CD4-positive, alpha-beta T cell treated with Interleukin-4 for 1 hour (primary cell): ENCODE data around the gene IKBKE.

ENCODE experiments used
- DNase-seq, 2 donors: peaks; one replicate each; pipeline ENCODE4 v3.0.0-alpha.2; 2020 to 2022

Gene IKBKE

DNA sequence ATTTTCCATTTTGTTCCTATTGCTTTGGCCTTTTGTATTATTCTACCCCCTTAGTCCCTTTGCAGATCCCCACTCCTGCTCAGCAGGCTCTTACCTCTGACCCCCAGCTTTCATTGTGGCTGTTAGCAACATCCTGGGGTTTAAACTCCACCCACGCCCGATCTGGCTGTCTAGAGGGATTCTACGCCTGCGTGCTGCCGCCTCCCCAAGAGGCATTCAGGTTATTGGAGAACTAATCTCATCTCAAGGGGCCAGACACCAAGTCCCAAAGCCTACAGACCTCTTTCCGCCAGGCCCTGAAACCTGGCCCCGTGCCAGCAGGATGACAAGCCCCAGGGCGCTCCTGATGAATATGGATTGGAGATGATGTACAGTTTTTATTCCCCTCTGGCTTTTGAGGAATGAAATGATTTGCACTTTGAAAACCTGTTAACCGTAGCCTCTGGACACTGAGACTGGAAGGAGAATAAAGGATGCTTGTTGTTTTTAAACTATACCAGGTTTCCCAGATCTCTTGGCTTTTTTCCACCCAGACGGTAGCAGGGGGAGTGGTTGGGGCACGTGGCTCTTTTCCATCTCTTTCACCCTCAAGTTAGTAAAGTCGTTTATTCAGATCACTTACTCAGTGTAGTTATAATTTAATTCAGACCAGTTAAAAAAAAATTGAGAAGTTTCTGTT is 14.5 kb upstream of the IKBKE start:
- DNase-seq: no peak

DNA sequence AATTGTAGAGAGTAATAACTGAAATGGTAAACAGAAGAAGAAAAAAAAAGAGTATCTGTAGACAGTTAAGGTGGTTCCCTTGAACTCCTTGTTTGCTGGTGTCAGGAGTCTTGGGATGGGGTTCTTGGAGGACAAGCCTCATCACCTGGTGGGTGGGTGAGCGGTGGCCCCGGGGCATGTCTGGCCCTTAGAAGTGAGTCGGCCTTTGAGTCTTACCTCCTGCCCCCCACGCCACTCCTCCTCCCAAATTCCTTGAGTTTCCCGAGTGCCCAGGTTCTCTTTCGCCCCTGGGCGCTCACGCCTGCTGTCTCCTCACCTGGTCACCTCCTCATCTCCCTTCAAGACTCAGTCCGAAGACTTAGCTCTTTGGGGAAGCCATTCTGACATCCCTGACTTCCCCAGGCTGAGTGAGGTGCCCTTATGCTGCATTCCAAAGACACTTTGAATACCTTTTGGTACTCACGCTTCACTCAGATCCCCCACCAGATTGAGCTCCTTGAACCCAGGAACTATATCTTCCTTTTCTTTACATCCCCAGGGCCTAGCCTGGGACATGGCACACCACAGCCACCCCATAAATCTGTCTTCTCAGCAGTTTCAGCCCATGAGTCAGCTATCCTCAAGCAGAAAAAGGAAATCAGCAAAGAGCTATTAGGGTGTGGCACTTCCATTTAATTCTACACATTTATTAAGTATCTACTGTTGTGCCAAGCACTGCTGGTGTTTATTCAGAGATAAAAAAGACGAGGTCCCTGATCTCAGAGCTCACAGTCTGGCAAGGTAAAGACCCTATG is 13.5 kb upstream of the IKBKE start:
- DNase-seq: peak in 1 of 2 donors; percentile 39

DNA sequence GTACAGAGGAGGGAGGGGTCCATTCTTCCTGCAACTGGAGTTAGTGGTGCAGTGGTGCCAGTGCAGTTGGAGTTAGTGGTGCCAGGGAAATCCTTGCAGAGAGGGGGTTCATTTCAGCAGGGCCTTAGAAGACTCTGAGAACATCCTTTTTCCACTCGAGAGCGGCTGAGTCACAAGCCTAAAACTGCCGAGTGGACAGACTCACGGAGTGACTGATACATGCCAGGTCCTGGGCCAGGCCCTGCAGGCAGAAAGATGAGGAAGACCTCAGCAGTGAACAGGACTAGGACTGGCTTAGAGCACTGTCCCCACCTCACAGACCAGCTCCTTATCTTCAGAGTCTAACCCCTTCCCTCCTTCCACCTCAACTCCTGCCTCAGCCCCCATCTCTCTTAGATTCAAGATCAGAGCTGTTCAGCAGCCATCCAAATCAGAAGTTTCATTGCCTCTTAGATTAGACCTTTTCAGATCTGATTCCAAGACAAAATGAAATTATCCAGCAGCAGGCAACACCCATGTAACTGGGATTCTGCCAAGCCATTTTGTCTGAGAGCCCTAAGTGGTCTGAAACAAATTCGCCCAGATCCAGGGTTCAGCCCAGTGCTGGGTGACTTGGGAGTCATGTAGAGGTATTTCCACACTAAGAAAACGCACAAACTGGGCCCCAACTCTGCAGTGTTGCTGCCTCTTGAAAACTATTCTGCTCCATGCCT is 12.7 kb upstream of the IKBKE start:
- peak in 1 of 2 donors; percentile 40 for DNase-seq

DNA sequence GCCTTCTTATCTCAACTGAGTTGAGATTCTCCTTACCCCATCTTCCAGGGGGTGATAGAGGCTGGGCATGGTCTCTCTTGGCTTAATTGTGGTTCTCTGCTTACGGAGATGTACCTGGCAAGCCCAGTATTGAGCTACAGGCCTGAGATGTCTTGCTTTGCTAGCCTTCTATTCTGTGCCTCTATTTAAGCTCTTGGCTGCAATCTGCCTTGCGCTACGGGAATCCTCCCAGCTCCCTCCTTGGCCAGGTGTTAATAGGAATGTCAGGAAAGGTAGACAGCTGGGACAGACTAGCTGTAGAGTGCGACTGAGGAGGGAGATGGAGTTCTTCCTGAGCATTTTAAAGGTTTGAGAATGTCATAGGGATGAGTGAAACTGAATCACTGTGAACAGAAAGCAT is 10.6 kb upstream of the IKBKE start:
- no peak for DNase-seq

DNA sequence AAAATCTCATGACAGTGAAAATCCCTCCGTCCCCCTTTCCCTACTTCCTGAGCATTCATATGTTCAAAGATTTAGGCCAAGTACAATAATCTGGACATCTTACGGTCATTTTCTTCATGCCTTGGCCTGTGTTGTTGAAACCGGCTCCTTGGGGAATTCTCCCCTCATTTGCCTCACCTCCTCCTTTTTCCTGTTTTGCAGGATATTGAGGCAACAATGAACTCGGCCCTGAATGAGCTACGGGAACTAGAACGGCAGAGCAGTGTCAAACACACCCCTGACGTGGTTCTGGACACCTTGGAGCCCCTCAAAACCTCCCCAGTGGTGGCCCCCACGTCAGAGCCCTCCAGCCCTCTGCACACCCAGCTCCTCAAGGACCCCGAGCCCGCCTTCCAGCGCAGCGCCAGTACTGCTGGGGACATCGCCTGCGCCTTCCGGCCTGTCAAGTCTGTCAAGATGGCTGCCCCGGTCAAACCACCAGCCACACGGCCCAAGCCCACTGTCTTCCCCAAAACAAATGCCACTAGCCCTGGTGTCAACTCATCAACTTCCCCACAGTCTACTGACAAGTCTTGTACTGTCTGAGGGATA is 9.3 kb upstream of the IKBKE start:
- DNase-seq: no peak

DNA sequence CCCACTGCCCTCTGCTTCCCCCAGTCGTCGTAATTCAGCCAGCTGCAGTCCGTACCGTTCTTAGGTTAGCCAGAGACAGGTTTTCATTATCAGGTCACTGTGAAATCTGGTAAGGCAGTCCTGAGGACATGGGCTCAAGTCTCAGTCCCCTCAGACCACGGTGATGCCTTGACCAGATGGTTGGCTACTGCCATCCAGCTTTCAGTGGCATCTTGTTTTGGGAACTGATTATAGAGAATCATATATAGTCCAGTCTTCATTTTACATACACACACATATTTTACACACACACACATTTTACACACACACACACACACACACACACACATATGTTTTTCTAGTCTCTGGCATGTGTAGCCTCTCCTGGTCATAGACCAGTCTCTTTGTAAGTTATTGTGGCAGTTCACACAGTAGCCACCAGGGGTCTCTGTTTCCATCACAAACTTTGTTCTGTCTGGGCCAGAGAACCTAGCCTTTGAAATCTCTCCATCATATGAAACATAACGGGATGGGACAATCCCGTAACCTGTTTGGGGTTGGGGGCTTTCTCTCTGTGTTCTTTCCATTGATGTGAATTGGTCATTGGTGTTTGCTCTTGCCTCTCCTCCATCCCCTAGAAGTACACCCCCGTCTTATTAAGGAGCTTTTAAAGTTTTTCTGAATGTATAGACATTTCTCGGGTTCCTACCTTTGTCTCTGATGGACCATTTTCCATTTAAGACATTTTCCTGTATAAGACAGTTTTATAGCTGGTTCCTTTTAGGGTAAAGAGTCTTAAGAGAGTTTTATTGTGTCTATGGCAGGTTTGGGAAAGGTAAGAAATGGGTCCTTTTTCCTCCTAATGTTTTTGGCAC is 8.4 kb upstream of the IKBKE start:
- DNase-seq: peak; percentile 77 to 84

DNA sequence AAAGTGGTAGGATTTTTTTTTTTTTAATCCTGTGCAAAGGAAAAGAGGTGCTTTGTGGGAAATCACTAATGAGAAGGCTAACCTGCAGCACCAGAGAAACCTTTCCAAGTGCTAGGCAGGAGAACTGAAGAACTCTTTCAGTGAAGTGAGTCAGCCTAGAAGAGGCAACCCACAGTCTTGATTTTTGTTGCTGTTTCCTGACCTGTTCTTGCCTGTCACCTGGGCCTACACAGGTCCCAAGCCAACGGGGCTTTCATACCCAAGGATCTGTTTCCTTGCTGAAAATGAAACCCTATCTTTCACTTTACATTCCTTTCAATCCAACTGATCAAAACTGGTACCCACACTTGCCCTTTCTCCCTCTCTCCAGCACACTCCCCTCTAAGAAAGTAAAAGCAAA is 7.1 kb upstream of the IKBKE start:
- no peak for DNase-seq

DNA sequence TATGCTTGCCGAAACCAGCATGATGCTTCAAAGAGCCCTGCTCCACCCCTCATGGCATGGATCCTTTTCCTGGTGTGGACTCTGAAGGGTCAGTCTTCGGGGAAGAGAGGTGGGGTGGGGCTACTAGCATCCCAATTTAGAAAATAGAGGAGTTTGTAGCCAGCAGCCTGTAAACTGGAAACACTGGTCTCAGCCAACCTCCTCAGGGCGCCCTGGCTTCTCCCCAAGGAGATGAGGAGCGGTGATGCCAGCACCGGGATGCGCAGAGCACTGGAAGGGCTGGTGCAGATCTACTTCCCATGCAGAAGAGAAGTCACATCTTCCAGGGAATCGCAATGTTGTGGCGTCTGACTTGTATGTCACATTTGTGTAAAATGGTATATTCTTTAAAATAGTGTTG is 6.4 kb upstream of the IKBKE start:
- no peak for DNase-seq

DNA sequence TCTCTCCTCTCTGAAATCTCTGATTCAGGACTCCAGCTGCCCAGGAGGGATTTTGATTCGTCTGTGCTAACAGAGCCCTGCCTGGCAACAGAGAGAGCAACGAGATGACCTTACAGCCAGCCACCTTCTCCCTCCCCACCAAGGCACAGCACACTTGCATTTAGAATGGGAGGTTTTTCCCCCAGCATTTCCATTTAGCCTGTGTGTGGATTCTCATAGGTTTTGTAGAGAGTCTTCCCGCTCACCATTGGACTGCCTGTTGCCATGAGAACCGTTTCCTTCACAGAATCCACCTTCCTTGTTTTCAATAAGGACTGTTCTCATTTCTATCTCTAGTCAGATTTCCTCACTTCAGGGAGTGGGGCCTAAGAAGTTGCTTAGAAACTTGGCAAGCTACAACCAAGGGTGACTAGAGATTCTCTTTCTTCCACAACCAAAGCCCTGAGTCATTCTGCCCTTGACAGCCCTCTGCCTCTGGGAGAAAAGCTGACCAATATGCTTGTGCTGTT is 5.8 kb upstream of the IKBKE start:
- peak in 1 of 2 donors; percentile 44 for DNase-seq

DNA sequence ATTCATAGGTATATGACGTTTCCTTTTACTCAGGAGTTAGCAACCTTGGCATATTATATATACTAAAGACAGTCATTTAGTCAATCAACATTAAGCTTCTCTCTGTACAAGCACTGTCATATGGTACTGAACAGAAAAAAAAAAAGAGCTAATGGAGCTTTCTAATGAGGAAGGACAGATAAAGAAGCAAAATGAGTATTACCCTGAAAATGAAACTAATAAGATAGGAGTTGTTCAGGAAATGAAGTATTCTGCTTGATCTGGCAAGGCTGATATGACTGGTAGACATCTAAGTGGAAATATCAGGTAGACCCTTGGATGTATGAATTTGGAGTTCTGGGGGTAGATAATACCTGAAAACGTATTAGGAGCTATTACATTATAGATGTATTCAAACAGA is 4.3 kb upstream of the IKBKE start:
- DNase-seq: peak in 1 of 2 donors; percentile 43

DNA sequence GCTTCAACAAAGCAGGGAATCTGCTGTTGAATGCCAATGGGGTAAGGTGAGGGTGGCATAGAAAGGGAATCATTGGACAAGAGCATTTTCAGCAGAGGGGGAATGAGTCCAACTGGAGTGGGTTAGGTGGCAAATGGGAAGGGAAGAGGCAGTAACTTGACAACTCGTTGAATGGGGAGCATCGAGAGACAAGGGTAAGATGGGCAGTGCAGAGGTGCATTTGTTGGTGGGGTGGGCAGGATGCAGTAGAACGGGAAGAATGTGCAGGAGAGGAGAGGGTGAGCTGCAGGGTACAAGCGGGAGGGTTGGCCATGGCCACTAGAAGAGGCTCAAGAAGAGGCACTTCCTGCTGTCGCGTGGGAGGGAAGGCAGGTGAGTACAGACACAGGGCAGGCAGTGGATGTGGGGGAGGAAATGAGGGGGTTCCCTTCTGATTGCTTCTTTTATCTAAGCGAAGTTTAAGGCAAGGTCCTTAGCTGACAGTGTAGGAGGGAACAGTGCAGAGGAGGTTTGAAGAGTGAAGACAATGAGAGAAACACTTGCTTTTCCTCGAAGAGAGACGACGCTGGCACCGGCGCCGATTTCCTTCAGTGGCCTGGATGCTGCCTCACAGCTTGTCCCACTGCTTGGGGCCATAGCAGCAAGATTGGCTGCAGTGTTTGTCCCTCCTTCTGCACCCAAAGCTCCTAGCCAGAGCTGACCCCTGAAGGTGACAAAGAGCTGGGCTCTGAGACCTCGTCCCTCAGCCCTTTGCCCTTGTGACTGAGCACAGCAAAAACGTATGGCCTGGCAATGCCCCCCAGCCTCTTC is 3.2 kb upstream of the IKBKE start:
- peak in 1 of 2 donors; percentile 25 for DNase-seq

DNA sequence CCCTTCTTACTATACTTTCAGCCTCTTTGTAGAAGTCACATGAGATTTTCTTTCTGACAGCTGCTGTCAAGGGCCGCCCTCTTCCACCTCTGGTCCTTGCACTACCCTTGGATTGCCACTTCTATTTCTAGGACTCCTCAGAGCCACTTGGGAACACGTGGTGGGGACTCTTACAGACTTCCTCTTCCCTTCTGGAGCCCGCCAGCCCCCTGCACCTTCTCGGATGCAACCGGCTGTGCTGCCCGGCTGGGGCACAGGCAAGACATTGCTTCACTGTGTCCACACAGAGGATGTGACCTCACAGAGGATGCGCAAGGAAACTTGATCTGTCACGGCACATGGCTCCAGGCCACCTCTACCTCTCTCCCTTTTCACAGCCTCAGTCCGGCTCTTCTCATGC is 2.4 kb upstream of the IKBKE start:
- peak; percentile 25 to 81 for DNase-seq

DNA sequence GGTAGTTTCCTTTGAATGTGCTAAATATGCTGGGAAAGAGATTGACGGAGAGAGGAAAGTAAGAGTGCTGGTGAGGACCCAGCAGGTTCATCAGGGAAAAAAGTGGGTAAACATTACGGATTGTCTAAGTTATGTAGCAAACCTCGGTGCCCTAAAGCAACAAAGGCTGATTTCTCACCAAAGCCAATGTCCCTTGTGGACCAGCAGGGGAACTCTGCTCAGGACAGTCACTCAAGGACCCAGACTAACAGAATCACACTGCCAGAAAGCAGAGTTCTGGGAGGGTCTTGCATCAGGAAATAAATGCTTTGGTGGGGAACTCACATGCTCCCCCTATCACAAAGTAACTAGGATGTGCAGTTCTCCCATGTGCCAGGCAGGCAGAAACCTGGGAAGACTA is 1.7 kb upstream of the IKBKE start:
- DNase-seq: no peak

DNA sequence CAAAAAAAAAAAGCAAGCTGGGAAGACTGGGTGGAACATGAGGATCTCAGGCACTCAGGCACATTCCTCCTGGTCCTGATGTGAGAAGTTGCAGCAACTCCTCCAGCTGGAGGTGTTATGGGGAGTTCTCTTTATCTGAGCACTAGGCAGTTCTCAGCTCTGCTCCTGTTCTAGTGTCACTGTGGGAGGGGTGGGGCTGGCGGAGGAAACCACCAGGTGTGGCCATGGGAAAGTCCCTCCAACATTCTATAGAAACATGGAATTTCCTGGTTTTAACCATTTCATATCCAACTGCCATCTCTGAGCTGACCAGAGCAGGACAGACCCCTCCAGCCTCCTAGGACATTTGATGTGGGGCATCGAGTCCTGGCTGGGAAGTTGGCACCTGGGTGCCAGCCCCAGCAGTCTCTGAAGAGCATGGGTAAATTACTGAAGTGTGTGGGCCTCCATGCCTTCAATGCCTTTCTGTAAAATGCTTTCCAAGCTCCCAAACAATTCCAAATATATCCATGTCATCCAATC is 804 bp upstream of the IKBKE start:
- DNase-seq: peak; percentile 37 to 70

DNA sequence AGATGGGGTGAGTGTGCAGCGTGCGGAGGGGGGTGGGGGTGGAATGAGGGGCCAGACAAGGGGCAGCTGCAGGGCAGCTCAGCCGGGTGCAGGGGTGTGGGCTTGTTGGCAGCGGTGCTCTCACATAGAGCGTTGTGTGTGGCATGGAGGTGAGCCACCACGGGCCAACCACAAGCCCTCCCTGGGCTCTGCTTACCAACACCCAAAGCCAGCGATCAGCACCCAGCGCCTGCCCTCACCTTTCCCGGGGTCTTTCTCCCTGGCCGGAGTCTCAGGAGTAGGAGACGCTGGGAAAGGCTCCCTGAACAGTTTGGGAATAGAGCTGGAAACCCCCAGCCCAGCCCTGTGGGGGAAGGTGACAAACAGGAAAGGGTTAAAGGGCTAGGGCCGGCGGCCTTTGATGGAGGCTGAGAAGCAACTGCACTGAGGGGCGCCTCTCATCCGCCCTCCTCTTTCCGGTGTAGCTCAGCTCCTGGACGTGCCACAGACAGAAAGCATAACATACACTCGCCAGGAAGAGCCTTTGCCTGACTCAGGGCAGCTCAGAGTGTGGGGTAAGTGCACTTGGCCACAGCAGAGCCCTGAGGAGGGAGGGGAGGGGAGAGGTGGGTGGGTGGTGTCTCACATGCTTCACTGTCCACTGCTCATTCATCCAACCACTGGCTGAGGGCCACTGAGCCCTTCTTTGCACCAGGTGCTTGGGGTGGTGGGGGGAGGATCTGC is 577 bp downstream of the IKBKE start:
- DNase-seq: peak; percentile 34 to 48

DNA sequence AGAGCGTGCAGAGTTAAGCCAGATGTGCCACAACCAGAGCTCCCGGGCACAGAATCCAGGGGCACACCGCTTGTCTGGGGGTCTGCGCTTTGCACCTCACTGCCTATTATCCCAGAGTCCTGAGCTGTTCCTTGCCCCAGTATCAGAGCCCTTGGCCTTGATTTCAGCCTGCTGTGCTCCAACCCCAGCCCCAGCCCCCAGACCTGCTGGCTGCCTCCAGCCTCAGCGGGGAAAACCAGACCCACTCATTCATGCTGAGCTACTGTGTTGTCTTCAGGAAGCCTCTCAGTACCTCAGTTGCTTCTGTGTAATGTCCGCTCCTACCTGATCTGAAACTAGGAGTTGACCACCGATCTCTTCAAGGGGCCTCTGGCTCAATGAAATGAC is 1.1 kb downstream of the IKBKE start:
- no peak for DNase-seq

DNA sequence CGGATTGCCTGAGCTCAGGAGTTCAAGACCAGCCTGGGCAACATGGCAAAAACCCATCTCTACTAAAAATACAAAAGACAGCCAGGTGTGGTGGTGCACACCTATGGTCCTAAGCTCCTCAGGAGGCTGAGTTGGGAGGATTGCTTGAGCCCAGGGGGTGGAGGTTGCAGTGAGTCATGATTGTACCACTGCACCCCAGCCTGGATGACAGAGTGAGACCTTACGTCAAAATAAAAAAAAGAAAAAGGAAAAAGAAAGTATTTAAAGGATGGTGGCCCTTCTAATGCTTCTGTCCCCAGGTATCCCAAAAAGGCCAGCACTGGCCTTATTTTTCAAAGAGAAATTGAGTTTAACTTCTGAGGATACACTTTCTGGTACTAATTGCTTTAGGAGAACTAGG is 1.7 kb downstream of the IKBKE start:
- peak in 1 of 2 donors; percentile 17 for DNase-seq

DNA sequence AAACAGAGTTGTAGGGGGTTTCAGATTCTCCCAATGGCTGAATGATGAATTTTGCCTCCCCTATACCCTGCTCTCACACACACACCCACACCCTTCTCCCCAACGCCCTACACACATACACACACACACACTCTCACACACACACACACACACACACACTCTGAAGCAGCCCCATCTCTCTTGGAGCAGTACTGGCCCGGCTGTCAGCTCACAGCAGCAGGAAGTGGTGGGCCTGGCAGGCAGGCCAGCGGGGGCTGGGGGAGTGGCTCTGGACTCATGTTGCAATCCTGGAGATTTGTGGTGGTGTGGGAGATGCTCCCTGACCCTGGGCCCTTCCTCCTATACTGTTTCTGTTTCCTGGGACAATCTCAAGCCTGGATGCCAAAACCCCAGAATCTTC is 2.2 kb downstream of the IKBKE start:
- peak; percentile 45 to 67 for DNase-seq

DNA sequence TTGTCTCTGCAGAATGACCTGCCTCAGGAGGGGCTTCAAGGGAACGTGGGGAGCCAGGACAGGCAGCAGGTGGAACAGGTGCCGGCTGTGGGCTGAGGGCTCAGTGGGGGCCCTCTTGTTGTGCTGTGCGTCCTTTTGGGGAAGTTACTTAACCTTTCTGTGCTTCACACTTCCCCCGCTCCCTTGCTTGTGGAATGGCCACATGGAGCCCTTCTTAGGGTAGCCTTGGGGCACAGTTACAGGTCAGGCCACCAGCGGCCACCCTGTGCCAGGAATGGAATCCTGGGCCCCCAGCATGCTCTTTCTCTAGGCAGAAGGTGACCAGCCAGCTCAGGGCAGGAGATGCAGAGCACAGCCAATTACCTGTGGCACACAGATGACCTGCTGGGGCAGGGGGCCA is 2.6 kb downstream of the IKBKE start:
- DNase-seq: no peak

DNA sequence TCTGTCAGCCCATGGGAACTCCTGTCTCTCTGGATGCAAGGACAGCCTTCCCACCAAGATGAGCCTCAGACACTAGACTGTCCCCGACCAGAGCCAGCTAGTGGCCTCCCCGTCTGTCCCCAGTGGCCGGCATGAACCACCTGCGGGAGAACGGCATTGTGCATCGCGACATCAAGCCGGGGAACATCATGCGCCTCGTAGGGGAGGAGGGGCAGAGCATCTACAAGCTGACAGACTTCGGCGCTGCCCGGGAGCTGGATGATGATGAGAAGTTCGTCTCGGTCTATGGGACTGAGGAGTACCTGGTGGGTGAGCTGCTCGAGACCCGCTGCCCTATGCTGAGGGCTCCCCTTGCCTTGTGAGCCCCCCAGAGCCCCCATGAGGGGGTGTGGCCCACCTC is 5.8 kb downstream of the IKBKE start:
- DNase-seq: no peak
